ENCODE data around the gene THPO.

The THPO gene

DNA sequence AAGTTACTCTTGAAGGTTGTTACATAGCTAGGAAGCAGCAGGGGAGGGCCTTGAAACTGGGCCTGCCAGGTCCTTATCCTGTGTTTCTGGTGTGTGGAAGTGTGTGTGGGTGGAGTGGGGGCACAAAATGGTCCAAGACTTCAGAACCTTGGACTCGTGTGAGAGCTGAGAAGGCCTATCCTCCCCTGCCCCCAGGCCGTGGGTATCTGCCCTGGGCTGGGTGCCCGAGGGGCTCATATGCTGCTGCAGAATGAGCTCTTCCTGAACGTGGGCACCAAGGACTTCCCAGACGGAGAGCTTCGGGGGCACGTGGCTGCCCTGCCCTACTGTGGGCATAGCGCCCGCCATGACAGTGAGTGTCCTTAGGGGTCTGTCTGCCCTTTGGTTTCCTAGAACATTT is 6.3 kb upstream of the THPO start:
- no peak for DNase-seq

DNA sequence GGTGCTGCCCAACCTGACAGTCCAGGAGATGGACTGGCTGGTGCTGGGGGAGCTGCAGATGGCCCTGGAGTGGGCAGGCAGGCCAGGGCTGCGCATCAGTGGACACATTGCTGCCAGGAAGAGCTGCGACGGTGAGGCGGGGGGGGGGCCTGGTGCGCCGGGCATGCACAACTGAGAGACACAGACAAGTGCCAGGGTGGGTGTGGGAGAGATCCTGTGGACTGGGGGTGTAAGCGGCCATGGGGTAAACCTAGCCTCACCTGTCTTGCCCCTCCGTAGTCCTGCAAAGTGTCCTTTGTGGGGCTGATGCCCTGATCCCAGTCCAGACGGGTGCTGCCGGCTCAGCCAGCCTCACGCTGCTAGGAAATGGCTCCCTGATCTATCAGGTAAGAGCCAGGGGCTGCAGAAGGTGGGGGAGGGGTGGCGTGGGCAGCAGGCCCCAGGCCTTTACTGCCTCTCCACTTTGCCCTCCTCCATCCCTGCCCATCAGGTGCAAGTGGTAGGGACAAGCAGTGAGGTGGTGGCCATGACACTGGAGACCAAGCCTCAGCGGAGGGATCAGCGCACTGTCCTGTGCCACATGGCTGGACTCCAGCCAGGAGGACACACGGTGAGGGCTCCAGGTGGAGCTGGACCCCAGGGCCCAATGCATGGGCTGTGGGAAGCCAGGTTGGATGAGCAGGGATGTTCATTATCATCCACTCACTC is 5.2 kb upstream of the THPO start:
- no peak for DNase-seq

DNA sequence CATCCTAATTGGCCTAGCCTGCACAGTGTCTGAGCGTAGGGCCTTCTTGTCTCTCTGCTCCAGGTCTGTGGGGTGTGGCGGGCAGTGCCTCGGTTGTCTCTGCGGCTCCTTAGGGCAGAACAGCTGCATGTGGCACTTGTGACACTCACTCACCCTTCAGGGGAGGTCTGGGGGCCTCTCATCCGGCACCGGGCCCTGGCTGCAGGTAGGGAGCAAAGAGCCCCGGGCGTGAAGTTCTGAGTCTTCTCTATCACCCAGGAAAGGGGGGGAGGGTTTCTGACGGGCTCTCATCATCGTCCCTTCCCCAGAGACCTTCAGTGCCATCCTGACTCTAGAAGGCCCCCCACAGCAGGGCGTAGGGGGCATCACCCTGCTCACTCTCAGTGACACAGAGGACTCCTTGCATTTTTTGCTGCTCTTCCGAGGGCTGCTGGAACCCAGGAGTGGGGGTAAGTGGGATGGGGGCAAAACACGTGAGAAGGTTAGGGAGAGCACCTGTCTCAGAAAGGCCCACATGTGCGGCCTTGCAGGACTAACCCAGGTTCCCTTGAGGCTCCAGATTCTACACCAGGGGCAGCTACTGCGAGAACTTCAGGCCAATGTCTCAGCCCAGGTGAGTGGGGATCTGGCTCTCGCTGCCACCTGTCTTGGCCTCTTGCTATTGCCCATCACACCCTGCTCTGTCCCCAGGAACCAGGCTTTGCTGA is 4.5 kb upstream of the THPO start:
- no peak for DNase-seq

DNA sequence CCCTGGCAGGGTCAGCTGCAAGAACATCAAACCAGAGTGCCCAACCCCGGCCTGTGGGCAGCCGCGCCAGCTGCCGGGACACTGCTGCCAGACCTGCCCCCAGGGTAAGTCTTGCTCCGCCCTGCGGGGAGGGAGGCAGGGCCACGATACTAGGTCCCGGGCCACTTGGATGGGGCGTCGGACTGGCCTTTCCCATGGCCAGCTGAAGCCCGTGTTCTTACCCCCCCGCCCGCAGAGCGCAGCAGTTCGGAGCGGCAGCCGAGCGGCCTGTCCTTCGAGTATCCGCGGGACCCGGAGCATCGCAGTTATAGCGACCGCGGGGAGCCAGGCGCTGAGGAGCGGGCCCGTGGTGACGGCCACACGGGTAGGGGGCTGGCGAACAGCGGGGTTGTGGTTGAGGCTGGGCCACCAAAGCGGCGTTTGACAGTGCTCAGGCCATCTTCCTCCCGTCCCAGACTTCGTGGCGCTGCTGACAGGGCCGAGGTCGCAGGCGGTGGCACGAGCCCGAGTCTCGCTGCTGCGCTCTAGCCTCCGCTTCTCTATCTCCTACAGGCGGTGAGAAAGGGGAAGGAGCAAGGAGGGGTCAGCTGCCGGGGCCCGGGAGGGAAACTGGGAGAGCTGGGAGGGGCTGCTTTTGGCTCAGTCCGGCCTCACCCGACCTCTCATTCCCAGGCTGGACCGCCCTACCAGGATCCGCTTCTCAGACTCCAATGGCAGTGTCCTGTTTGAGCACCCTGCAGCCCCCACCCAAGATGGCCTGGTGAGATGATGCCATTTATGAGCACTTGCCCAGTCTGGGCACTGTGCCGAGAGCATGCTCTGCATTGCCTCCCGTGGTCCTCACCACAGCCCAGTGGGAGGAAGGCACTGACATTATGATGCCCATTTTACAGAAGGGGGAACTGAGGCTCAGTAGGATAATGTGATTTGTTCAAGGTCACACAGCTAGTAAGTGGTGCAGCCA is 3.5 kb upstream of the THPO start:
- no peak for DNase-seq

DNA sequence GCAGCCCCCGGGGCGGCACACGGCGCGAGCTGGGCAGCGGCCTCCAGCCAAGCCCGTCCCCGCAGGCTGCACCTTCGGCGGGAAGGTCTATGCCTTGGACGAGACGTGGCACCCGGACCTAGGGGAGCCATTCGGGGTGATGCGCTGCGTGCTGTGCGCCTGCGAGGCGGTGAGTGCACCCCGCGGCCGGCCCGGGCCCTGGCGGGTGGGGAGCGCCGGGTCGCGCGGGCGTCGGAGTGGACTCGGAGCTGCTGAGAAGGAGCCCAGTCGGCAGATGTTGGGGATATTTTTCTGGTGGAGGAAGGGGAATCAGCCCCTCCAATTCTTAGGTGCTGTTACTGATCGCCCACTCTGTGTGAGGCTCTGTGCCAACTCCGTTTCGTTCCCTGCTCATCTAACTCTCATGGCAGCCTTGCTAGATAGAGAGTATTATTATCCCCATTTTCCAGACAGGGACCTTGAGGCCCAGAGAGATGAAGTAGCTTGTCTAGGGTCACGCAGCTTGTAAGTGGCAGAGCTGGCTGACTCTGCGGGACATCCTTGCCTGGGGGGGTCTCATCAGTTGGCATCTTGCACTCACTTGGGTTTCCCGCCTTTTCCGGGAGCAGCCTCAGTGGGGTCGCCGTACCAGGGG is 2.7 kb upstream of the THPO start:
- no peak for DNase-seq

DNA sequence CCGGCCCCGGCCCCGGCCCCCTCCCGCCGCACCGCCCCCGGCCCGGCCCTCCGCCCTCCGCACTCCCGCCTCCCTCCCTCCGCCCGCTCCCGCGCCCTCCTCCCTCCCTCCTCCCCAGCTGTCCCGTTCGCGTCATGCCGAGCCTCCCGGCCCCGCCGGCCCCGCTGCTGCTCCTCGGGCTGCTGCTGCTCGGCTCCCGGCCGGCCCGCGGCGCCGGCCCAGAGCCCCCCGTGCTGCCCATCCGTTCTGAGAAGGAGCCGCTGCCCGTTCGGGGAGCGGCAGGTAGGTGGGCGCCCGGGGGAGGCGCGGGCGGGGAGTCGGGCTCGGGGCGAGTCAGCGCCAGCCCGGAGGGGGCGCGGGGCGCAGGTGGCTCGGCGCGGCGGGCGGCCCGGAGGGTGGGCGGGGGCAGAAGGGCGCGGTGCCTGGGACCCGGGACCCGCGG is 2.2 kb upstream of the THPO start:
- DNase-seq, result peak; percentile 15

DNA sequence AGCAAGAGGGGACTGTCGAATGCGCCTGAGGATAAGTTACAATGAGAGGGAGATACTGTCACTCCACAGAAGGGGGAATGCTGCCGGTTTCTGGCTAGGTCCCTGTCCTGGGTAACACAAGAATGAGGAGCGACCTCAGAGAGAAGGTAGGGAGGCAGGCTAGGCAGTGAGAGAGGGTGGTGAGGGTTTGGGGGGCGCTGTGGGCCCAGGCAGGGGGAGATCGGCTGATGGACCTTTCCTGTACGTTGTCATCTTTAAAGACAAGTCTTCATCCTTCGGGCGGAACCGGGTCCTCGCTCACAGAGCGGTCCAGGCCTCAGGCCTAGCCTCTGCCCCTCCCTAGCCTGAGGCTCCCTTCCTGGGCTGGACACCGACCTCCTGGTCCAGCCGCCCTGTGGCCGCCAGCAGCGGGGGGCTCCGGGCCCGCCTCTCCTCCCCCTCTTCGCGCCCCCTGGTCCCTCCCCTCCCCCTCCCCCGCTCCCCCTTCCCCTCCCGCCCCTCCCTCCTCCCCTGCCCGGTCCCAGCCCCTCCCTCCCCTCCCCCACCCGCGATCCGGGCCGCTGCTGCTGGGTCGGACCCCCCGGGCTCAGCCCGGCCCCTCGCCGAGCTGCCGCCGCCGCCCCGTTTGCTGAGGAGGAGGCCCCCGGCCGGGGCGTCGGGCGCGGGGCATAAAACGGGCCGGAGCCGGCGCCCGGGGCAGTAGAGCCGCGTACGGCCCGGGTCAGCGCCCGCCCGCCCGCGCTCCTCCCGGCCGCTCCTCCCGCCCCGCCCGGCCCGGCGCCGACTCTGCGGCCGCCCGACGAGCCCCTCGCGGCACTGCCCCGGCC is 1.6 kb upstream of the THPO start, which contains the start of gene CHRD:
Gene CHRD, plus strand, starts transcription at position 697 of the 827 bp plus-strand sequence. CDS start 265 bp downstream, outside the sequence.
- no peak for DNase-seq

- no peak for DNase-seq
Observed at GRCh38 chr3:184378651-184379357, 797 bp upstream of the THPO start.

DNA sequence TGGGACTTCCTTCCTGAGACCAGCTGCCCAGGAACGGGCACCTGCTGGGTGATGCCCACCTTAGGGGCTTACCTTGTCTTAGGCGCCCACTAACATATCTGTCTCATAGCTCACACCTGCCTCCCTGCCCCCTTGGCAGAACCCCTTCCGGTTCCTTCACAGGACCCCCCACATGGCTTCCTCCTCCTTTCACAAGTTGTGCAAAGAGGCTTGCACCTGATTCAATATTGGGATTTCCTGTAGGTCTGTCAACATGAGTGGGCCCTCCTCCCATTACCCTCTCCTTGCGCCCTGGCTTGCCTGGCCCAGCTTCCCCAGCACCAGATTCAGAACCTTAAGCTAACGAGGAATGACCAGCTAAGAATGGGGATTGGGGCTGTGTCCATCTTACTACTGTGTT is 633 bp downstream of the THPO start:
- no peak for DNase-seq

- DNase-seq, result no peak
Observed at GRCh38 chr3:184375747-184376461, 2.1 kb downstream of the THPO start.

- DNase-seq, result no peak
Observed at GRCh38 chr3:184373422-184373821, 4.6 kb downstream of the THPO start.

DNA sequence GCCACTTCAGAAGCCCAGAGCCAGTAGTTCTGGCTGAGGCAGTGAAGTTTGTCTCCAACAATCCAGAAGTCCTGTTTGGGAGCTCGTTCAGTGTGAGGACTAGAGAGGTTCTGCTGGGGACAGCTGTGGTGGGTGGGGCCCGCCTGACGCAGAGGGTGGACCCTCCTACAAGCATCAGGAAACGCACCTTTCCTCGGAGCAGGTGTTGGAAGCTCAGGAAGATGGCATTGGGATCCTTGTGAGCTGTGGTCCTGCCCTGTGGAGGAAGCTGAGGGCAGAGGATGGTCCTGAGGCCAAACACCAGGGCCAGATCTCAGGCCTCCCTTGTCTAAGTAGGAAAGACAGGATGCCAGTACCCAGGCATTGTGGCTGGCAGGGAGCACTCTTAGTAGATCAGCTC is 5.1 kb downstream of the THPO start:
- no peak for DNase-seq

GRCh38 chr3:184372296-184372821 is 5.6 kb downstream of the THPO start:
- DNase-seq, result no peak

DNA sequence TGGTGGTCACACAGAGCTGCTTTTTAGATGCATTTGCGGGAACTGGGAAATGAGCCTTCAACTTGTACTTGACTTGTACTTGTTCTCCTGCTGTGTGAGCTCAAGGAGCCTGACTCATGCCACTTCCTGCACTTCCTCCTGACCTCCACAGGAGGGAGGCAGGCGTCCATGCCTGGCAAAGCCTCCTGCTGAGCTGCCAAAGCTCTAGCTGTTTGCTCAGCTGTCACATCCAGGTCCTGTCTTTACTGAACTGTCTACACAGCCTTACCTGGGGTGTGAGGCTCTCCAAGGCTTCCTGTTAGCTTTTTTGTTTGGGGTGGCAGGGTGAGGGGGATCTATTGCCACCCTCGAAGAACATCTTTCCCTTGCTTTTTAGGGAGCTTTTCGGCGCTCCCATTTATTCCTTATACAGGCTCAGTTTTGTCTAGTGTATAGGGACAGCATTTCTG is 6.4 kb downstream of the THPO start:
- peak; percentile 85 for DNase-seq

DNA sequence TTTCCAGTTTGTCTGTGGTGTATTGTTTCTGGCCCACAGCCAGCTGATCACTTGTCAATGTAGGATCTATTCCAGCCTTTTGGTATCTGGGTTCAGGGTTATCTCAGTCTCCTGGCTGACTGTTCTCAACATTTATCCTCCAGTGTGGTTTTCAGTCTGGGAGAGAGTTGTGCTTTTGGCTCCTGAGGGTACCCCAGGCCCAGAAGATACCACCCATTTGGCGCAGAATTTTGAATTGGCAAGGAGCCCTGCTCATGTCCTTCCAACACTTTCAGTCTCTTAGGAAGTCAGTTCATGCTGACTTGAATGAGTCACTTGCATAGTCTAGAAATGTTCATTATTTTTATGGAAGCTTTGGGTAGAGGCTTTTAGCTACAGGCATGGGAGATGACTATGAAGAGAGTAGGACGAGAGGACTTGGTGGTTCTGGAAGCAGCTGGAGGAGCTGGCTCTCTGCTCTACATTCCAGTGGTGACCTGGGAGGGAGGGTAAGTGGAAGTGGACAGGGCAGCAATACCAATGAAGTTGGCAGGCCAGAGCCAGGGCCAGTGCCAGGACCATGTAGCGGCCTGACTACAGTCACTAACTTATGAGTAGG is 9.3 kb downstream of the THPO start:
- no peak for DNase-seq

DNA sequence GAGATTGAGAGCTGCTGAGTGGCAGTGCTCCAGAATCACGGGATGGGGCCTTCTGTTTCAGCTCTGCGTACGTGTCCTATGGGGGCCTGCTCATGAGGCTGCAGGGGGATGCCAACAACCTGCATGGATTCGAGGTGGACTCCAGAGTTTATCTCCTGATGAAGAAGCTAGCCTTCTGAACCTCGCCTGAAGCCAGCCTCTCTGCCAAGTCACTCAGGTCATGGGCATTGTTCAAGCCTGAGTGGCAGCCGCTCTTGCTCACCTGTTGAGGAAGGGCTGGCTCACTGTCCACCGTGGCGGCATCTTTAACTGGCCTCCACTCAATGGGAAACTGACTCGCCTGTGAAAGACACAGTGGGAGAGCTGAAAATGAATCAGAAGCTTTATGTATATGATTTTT is 9.9 kb downstream of the THPO start:
- DNase-seq, result no peak

GRCh38 chr3:184366619-184367289 is 11.3 kb downstream of the THPO start:
- DNase-seq, result no peak

- peak; percentile 98 for DNase-seq
Observed at GRCh38 chr3:184362668-184363546, 15.1 kb downstream of the THPO start.

Measured in NCI-H1694 treated with DMSO at 0.1 percent for 48 hours (cell line).